ENCODE data around the gene HIKESHI.
"Not testable (repeated sequence)": the region's sequence is repeated elsewhere in the genome, so short reads cannot be mapped to it uniquely, and the experiment has no call there.

The HIKESHI gene

DNA sequence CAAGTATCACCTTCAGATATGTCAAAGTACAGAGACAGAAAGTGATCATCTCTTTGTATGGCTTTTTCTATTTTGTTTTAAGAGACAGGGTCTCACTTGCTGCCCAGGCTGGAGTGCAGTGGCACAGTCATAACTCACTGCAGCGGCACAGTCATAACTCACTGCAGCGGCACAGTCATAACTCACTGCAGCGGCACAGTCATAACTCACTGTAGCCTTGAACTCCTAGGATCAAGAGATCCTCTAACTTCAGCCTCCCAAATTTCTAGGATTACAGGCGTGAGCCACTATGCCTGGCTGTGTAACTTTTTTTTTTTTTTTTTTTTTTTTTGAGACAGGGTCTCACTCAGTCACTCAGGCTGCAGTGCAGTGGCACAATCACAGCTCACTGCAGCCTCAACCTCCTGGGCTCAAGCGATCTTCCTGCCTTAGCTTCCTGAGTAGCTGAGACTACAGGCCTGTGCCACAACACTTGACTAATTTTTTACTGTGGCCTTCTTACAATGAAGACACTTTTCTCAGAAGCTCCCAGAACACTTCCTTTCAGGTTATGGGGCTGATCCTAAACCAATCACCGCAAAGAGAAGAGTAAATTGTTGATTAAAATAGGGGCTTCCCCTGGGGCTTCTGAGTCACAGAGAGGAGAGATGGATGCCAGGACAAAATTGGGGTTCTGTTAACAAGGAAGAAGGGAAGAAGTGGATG is 9.0 kb upstream of the HIKESHI start:
- DNase-seq (ENCODE audit: low spot score): peak; percentile 68

- DNase-seq (ENCODE audit: low spot score): no peak
Observed at GRCh38 chr11:86294026-86294425, 8.0 kb upstream of the HIKESHI start.

- DNase-seq (ENCODE audit: low spot score): no peak
Observed at GRCh38 chr11:86301742-86302091, 323 bp upstream of the HIKESHI start.

DNA sequence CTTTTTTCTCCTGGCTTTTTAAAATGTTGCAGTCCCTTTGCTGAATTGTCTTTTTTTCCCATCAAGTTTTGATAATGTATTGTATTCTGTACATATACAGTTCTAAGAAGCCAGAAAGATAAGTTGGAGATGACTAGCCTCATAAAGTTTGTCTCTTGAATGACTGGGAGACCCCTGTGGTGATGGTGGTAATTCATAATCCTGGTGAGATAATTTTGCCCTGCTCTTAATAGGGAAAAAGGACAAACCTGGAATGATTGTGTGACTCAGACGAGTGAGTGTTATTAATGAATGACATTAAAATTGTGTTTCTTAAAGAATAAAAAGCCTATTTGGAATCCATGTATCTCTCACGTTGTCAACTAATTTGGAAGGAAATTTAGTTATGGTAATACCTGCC is 1.2 kb downstream of the HIKESHI start:
- no peak for DNase-seq (ENCODE audit: low spot score)

DNA sequence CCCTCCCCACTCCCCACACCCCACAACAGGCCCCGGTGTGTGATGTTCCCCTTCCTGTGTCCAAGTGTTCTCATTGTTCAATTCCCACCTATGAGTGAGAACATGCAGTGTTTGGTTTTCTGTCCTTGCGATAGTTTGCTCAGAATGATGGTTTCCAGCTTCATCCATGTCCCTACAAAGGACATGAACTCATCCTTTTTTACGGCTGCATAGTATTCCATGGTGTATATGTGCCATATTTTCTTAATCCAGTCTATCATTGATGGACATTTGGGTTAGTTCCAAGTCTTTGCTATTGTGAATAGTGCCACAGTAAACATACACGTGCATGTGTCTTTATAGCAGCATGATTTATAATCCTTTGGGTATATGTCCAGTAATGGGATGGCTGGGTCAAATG is 6.7 kb downstream of the HIKESHI start:
- not testable (repeated sequence) for DNase-seq (ENCODE audit: low spot score)

GRCh38 chr11:86313793-86314192 is 11.8 kb downstream of the HIKESHI start:
- no peak for DNase-seq (ENCODE audit: low spot score)

DNA sequence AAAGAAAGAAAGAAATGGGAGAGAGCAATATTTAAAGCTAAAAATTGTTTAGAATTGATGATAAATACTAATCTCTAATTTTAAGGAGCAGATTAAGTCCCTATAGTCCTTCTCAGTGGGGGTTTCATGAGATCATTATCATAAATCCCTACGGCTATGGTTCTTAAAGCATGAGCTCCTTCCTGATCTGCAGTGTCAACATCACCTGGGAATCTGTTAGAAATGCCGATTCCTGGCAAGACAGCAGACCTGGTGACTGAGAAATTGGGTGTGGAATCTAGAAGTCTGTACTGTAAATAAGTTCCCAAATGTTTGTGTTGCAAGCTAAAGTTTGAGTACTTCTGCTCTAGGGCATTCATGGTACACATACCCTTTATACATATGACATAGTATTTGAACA is 12.6 kb downstream of the HIKESHI start:
- DNase-seq (ENCODE audit: low spot score): no peak

- DNase-seq (ENCODE audit: low spot score): no peak
Observed at GRCh38 chr11:86335131-86335767, 33.2 kb downstream of the HIKESHI start.

DNA sequence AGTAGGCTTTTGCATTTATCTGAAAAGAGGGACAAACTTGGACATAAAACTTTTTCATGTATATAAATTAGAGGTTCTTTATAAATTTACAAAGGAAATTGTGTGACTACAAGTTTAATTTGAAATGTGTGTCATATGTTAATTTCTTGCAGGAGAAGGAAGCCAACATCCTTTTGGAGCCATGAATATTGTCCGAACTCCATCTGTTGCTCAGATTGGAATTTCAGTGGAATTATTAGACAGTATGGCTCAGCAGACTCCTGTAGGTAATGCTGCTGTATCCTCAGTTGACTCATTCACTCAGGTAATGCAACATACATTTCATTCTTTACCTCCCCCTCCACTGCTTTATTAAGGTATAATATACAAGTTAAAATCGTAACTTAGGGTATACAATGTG is 35.2 kb downstream of the HIKESHI start:
- DNase-seq (ENCODE audit: low spot score): no peak

DNA sequence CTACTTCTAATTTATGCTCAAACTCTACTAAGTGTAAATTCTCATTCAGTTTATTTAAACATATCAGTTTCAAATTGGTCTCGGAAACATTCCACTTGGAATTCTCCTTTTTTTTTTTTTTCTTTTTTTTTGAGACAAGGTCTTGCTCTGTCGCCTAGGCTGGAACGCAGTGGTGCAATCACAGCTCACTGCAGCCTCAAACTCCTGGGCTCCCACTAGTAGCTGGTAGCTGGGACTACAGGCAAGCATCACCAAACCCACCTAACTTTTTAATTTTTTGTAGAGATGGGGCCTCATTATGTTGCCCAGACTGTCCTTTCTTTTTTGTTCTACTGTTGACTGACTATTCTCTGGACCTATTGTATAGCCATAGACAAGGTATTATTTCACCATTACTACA is 39.3 kb downstream of the HIKESHI start:
- no peak for DNase-seq (ENCODE audit: low spot score)

DNA sequence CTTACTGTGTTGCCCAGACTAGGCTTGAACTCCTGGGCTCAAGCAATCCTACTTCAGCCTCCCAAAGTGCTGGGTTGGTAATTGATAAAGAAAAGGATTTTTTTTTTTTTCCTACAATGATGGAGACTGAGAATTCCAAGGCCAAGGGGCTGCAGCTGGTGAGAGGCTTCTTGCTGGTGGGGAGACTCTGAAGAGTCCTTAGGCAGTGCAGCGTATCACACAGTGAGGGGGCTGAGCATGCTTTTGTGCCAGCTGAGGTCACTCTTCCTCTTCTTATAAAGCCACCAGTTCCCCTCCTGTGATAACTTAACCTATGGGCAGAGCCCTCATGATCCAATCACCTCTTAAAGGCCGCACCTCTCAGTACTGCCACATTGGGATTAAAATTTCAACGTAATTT is 44.5 kb downstream of the HIKESHI start:
- DNase-seq (ENCODE audit: low spot score): no peak

- no peak for DNase-seq (ENCODE audit: low spot score)
Observed at GRCh38 chr11:86355256-86355655, 53.2 kb downstream of the HIKESHI start.

- DNase-seq (ENCODE audit: low spot score): not testable (repeated sequence)
Observed at GRCh38 chr11:86357412-86357811, 55.4 kb downstream of the HIKESHI start.

DNA sequence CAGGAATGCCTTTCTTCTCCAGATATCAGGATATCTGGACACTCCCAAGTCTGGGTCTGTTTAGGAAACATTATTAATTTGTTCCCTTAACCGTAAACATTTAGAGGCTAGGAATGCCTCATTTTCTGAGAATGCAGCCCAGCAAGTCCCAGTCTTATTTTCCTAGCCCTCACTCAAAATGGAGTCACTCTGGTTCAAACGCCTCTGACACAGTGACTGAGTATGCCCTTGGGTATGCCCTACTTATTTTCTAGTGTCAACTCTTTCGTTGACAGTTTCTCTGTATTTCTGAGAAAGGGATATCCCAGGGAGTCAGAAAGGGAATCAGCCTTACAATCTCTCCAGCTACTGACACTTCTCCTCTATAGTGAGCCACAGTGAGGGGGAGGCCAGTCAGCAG is 56.7 kb downstream of the HIKESHI start:
- DNase-seq (ENCODE audit: low spot score): no peak

DNA sequence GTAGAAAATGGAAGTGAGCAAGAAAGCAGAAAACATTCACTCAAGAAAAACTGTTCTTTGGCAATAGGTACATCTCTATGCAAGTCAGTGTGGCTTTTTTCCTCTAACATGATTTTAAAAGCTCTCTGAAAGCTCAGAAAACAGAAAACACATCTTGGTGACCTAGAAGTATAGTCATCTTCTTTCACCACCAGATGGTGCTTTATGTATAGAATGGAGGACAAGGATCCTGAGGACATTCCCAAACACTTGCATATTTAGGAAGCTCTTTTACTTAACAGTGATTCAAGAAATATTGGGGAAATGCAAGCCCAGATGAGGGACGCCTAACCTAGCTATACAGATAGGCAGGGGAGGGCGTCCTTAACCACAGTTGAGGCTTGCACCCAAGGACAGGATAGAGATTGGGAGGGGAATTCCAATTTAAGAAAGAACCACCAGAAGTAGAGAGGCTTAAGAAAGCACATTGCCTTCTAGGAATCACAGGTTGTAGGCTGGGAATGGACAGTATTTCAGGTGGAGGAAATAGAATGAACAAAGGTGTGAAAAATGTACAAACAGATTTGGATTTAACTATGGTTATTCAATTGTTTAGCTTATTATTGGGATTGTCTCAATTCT is 58.8 kb downstream of the HIKESHI start:
- no peak for DNase-seq (ENCODE audit: low spot score)

DNA sequence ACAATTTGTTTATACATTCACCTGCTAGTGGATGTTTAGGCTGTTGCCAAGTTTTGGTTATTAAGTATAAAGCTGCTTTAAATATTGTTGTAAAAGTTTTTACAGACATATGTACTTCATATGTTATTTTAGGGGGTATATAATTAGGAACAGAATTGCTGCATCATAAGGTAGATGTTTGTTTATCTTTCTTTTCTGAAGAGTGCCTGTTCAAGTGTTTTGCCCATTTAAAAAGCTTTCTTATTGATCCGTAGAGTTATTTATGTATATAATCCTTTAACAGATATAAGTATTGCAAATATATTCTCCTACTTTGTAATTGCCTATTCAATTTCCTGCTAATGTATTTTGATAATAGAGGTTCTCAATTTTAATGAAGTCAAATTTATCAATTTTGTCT is 61.4 kb downstream of the HIKESHI start:
- no peak for DNase-seq (ENCODE audit: low spot score)

GRCh38 chr11:86365546-86365945 is 63.5 kb downstream of the HIKESHI start:
- DNase-seq (ENCODE audit: low spot score): no peak

DNA sequence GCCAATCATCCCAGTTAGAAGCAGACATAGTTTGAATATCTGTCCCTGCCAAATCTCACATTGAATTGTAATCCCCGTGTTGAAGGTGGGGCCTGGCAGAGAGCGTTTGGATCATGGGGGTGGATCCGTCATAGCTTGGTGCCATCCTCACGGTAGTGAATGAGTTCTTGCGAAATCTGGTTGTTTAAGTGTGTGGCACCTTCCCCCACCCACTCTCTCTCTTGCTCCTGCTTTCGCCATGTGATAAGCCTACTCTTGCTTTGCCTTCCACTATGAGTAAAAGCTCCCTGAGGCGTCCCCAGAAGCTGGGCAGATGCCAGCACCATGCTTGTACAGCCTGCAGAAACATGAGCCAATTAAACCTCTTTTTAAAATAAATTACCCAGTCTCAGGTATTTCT is 67.6 kb downstream of the HIKESHI start:
- no peak for DNase-seq (ENCODE audit: low spot score)

GRCh38 chr11:86370171-86370570 is 68.1 kb downstream of the HIKESHI start:
- no peak for DNase-seq (ENCODE audit: low spot score)

DNA sequence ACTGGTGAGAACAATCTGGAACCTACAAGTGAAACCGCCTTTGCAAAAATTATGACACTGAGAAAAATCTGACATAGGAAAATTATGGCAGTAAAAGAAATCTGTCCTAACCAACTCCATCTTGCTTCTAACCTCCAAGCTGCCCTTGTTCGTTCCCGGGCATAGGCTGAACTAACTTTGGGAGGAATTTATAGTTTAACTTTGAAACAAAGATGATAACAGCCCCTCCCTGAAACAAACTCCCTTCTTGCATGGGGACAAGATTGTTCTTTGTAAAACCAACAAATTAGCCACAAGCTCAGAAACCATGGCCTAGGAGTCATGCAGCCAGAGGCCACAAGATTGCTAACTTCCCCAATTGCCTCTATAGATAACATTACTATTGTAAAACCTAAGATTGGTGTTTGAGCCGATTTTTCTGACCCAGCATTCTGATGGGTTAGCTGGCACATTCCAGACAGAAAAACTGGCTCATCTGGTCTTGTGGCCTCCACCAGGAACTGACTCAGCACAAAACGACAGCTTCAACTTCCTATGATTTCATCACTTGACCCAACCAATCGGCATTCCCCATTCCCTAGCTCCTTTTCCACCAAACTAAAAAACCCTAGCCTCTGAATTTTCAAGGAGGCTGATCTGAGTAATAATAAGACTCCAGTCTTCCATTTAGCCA is 69.0 kb downstream of the HIKESHI start:
- DNase-seq (ENCODE audit: low spot score): no peak

GRCh38 chr11:86372041-86372440 is 70.0 kb downstream of the HIKESHI start:
- no peak for DNase-seq (ENCODE audit: low spot score)

DNA sequence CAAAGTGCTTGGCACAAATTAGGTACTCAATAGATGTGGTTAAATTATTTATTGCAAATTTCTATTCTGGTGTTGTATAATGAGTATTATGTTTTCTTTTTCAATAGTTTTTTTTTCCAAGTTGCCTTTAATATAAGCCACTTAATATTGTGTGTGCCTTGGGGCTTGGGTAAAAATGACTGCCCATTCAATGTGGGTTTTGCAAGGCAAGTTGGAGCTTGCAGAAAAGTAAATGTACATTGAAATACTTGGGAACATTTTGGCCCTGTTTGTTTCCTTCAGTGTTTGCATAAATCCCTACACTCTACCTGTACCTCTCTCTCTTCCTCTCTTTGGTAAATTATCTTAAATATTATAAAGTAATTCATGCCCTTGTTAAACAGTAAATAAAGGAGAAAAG is 70.5 kb downstream of the HIKESHI start:
- no peak for DNase-seq (ENCODE audit: low spot score)

GRCh38 chr11:86374069-86374468 is 72.0 kb downstream of the HIKESHI start:
- DNase-seq (ENCODE audit: low spot score): no peak
